ENCODE results near the gene CLASP2.

CLASP2 gene

GRCh38 chr3:33722626-33723370 is 4.7 kb upstream of the CLASP2 start:
- TF ChIP-seq JUND (IDR thresholded peaks at IDR 0.05; ENCODE audit: low read depth), result no peak
- in situ Hi-C loops (cut with HindIII; ENCODE audit: low pct_unique_long_range_greater_than_20kb, low sequenced_read_pairs), result no loop called here
- no peak for DNase-seq (ENCODE audit: low read depth in 1 of 2, low spot score in 1 of 2)

- DNase-seq (ENCODE audit: low read depth in 1 of 2, low spot score in 1 of 2), result no peak
- in situ Hi-C loops (cut with HindIII; ENCODE audit: low pct_unique_long_range_greater_than_20kb, low sequenced_read_pairs), result no loop called here
- TF ChIP-seq JUND (IDR thresholded peaks at IDR 0.05; ENCODE audit: low read depth), result no peak
Measured at GRCh38 chr3:33722191-33722590, 4.1 kb upstream of the CLASP2 start.

- in situ Hi-C loops (cut with HindIII; ENCODE audit: low pct_unique_long_range_greater_than_20kb, low sequenced_read_pairs), result no loop called here
- no peak for TF ChIP-seq JUND (IDR thresholded peaks at IDR 0.05; ENCODE audit: low read depth)
- DNase-seq (ENCODE audit: low read depth in 1 of 2, low spot score in 1 of 2), result no peak
Measured at GRCh38 chr3:33718595-33718907, 497 bp upstream of the CLASP2 start.

GRCh38 chr3:33717616-33717865 is 513 bp downstream of the CLASP2 start:
- DNase-seq (ENCODE audit: low read depth in 1 of 2, low spot score in 1 of 2), result peak in 1 of 2 experiments; percentile 38
- in situ Hi-C loops (cut with HindIII; ENCODE audit: low pct_unique_long_range_greater_than_20kb, low sequenced_read_pairs), result no loop called here

GRCh38 chr3:33716227-33716626 is 1.8 kb downstream of the CLASP2 start:
- no peak for DNase-seq (ENCODE audit: low read depth in 1 of 2, low spot score in 1 of 2)
- in situ Hi-C loops (cut with HindIII; ENCODE audit: low pct_unique_long_range_greater_than_20kb, low sequenced_read_pairs), result no loop called here
- TF ChIP-seq JUND (IDR thresholded peaks at IDR 0.05; ENCODE audit: low read depth), result no peak

More at GRCh38 chr3:33717616-33717865, 513 bp downstream of the CLASP2 start:
- TF ChIP-seq JUND (IDR thresholded peaks at IDR 0.05; ENCODE audit: low read depth), result no peak

- no peak for TF ChIP-seq JUND (IDR thresholded peaks at IDR 0.05; ENCODE audit: low read depth)
- no peak for DNase-seq (ENCODE audit: low read depth in 1 of 2, low spot score in 1 of 2)
- in situ Hi-C loops (cut with HindIII; ENCODE audit: low pct_unique_long_range_greater_than_20kb, low sequenced_read_pairs), result no loop called here
Measured at GRCh38 chr3:33711100-33711499, 7.0 kb downstream of the CLASP2 start.

GRCh38 chr3:33706056-33706455 is 12.0 kb downstream of the CLASP2 start:
- in situ Hi-C loops (cut with HindIII; ENCODE audit: low pct_unique_long_range_greater_than_20kb, low sequenced_read_pairs), result no loop called here
- no peak for DNase-seq (ENCODE audit: low read depth in 1 of 2, low spot score in 1 of 2)
- no peak for TF ChIP-seq JUND (IDR thresholded peaks at IDR 0.05; ENCODE audit: low read depth)

- DNase-seq (ENCODE audit: low read depth in 1 of 2, low spot score in 1 of 2), result no peak
- TF ChIP-seq JUND (IDR thresholded peaks at IDR 0.05; ENCODE audit: low read depth), result no peak
- in situ Hi-C loops (cut with HindIII; ENCODE audit: low pct_unique_long_range_greater_than_20kb, low sequenced_read_pairs), result no loop called here
Measured at GRCh38 chr3:33704891-33705290, 13.2 kb downstream of the CLASP2 start.

- TF ChIP-seq JUND (IDR thresholded peaks at IDR 0.05; ENCODE audit: low read depth), result no peak
- no peak for DNase-seq (ENCODE audit: low read depth in 1 of 2, low spot score in 1 of 2)
- in situ Hi-C loops (cut with HindIII; ENCODE audit: low pct_unique_long_range_greater_than_20kb, low sequenced_read_pairs), result no loop called here
Measured at GRCh38 chr3:33699275-33699674, 18.8 kb downstream of the CLASP2 start.

DNA sequence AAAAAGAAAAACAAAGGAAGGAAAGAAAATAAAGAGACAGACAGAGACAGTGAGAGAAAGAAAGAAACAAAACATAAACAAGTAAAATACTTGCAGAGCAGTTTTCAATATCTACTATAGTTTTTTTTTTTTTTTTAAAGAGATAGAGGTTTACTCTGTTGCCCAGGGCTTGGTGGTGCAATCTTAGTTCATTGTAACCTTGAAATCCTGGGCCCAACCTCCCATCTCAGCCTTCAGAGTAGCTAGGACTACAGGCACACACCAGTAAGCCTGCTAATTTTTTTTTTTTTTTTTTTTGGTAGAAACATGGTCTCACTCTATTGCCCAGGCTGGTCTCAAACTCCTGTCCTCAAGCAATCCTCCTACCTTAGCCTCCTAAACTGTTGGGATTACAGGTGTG is 23.1 kb downstream of the CLASP2 start:
- TF ChIP-seq JUND (IDR thresholded peaks at IDR 0.05; ENCODE audit: low read depth), result no peak
- in situ Hi-C loops (cut with HindIII; ENCODE audit: low pct_unique_long_range_greater_than_20kb, low sequenced_read_pairs), result no loop called here
- no peak for DNase-seq (ENCODE audit: low read depth in 1 of 2, low spot score in 1 of 2)

- DNase-seq (ENCODE audit: low read depth in 1 of 2, low spot score in 1 of 2), result no peak
- TF ChIP-seq JUND (IDR thresholded peaks at IDR 0.05; ENCODE audit: low read depth), result no peak
- in situ Hi-C loops (cut with HindIII; ENCODE audit: low pct_unique_long_range_greater_than_20kb, low sequenced_read_pairs), result no loop called here
Measured at GRCh38 chr3:33690341-33690740, 27.7 kb downstream of the CLASP2 start.

- in situ Hi-C loops (cut with HindIII; ENCODE audit: low pct_unique_long_range_greater_than_20kb, low sequenced_read_pairs), result no loop called here
- TF ChIP-seq JUND (IDR thresholded peaks at IDR 0.05; ENCODE audit: low read depth), result no peak
- DNase-seq (ENCODE audit: low read depth in 1 of 2, low spot score in 1 of 2), result no peak
Measured at GRCh38 chr3:33687406-33688010, 30.5 kb downstream of the CLASP2 start.

GRCh38 chr3:33682770-33683169 is 35.3 kb downstream of the CLASP2 start:
- TF ChIP-seq JUND (IDR thresholded peaks at IDR 0.05; ENCODE audit: low read depth), result no peak
- in situ Hi-C loops (cut with HindIII; ENCODE audit: low pct_unique_long_range_greater_than_20kb, low sequenced_read_pairs), result no loop called here
- no peak for DNase-seq (ENCODE audit: low read depth in 1 of 2, low spot score in 1 of 2)

- no peak for TF ChIP-seq JUND (IDR thresholded peaks at IDR 0.05; ENCODE audit: low read depth)
- in situ Hi-C loops (cut with HindIII; ENCODE audit: low pct_unique_long_range_greater_than_20kb, low sequenced_read_pairs), result no loop called here
- DNase-seq (ENCODE audit: low read depth in 1 of 2, low spot score in 1 of 2), result peak in 1 of 2 experiments; percentile 10
Measured at GRCh38 chr3:33681667-33682066, 36.4 kb downstream of the CLASP2 start.
